SK-N-SH (cell line): Measurements from ENCODE around the gene SULT1C3.

ENCODE experiments used
- CTCF ChIP-seq: fragments of 200-600 bp; sonication (generic); IDR thresholded peaks from 2 replicates; pipeline ENCODE4 v1.6.1; 2017; ENCODE audit warnings: antibody characterized with exemption, mild to moderate bottlenecking, moderate library complexity
- GABPA ChIP-seq: IDR thresholded peaks from 2 replicates; pipeline ENCODE4 v1.4.0; 2012; ENCODE audit warnings: low read depth, mild to moderate bottlenecking
- MXI1 ChIP-seq: IDR thresholded peaks from 2 replicates; pipeline ENCODE4 v1.6.1; 2012; ENCODE audit warnings: mild to moderate bottlenecking, low read depth, low read length, improper control_type of control experiment
- NFIC ChIP-seq: IDR thresholded peaks from 2 replicates; pipeline ENCODE4 v1.4.0; 2012; ENCODE audit warnings: borderline replicate concordance
- USF2 ChIP-seq: fragments of 150-350 bp; IDR thresholded peaks from 2 replicates; pipeline ENCODE4 v1.6.1; 2017; ENCODE audit warnings: antibody characterized with exemption, low read length, low read depth, borderline replicate concordance

- TF ChIP-seq CTCF (no peak), NFIC (no peak), GABPA (no peak), USF2 (no peak), MXI1 (no peak)
Measured at GRCh38 chr2:108301558-108301957, 61.8 kb downstream of the SULT1C3 start.
